Measurements from ENCODE around the gene BEST2.

- no peak for TF ChIP-seq CTCF (IDR thresholded peaks at IDR 0.05; ENCODE audit: low read length)
- no peak for TF ChIP-seq EZH2 (IDR thresholded peaks at IDR 0.05; ENCODE audit: borderline replicate concordance, low read length)
These were observed 19.3 kb downstream of the BEST2 start for GRCh38 chr19:12770922-12771321.

Measured in OCI-LY1 (cell line).